GM12878 (cell line): ENCODE measurements around the gene ANK3. TPM values are rescaled to one million over a fixed set of nuclear protein-coding genes. Genes with fewer than 3 reads are reported as not detected.

Experiments used
- ATAC-seq: fragments of 200-7000 bp; cut with Tn5 transposase; 3 replicates; pipeline ENCODE4 v1.9.1; 2020; ENCODE audit warnings: mild to moderate bottlenecking, moderate library complexity
- BruUV-seq: library from RNA; stranded (reverse); fragments of 400-500 nt; replicated peaks from 2 replicates; lab custom pipeline; 2021; lab: Mats Ljungman, UMichigan
- CTCF ChIA-PET: fragments of 300-600 bp; sonication (Branson Sonifier 250); formaldehyde crosslinking; extraction: SDS; loops from one replicate; lab custom pipeline; 2021; ENCODE audit warnings: inconsistent platforms; lab: Yijun Ruan, JAX
- POLR2A ChIA-PET: fragments of 350-600 bp; formaldehyde crosslinking; extraction: SDS; loops from one replicate; lab custom pipeline; 2021; ENCODE audit warnings: inconsistent platforms; lab: Charles Lee
- RAD21 ChIA-PET: fragments of 300-600 bp; sonication (Branson Sonifier 250); formaldehyde crosslinking; loops from one replicate; lab custom pipeline; 2023; ENCODE audit warnings: antibody characterized with exemption; ENCODE audit not compliant: unreplicated experiment; lab: Charles Lee
- SMC1A ChIA-PET: fragments of 300-600 bp; sonication (Branson Sonifier 250); formaldehyde crosslinking; loops from one replicate; lab custom pipeline; 2023; ENCODE audit not compliant: unreplicated experiment, uncharacterized antibody; lab: Charles Lee
- DNase-seq: peaks from one replicate; pipeline ENCODE4 v3.0.0-alpha.2; 2011; ENCODE audit warnings: low read depth, low spot score
- FAIRE-seq: peaks from 3 replicates; lab custom pipeline; 2011; peaks lifted over from hg19 to GRCh38; lab: Jason Lieb, UNC
- H2AFZ ChIP-seq: 2 replicates; pipeline ENCODE4 v1.6.0; 2011; ENCODE audit warnings: low read depth, low read length, control low read depth; ENCODE audit not compliant: control insufficient read depth
- H3K27ac ChIP-seq: 2 replicates; pipeline ENCODE4 v1.5.1; 2011; ENCODE audit warnings: control low read depth; ENCODE audit not compliant: control insufficient read depth, insufficient read depth
- H3K27me3 ChIP-seq, 2 experiments: replicated peaks in 1 of 2; 2 replicates each; pipeline versions ENCODE4 v1.6.0 to v1.6.1; 2011; ENCODE audit warnings: low read length in 1 of 2; ENCODE audit not compliant: control insufficient read depth in 2 of 2, insufficient read depth in 2 of 2
- H3K36me3 ChIP-seq, 2 experiments: 2 replicates each; pipeline ENCODE4 v1.5.1; 2011; ENCODE audit warnings: low read length in 1 of 2; ENCODE audit not compliant: control insufficient read depth in 2 of 2, insufficient read depth in 2 of 2
- H3K4me1 ChIP-seq: 2 replicates; pipeline ENCODE4 v1.6.1; 2011; ENCODE audit warnings: mild to moderate bottlenecking, low read length, moderate library complexity, mixed read lengths; ENCODE audit not compliant: control insufficient read depth, insufficient read depth
- H3K4me2 ChIP-seq: 2 replicates; pipeline ENCODE4 v1.6.0; 2011; ENCODE audit warnings: control low read depth; ENCODE audit not compliant: control insufficient read depth, insufficient read depth
- H3K4me3 ChIP-seq: fragments of 200-600 bp; sonication (generic); 2 replicates; pipeline ENCODE4 v1.5.1; 2016
- H3K79me2 ChIP-seq: 2 replicates; pipeline ENCODE4 v1.6.0; 2011; ENCODE audit warnings: low read length; ENCODE audit not compliant: control insufficient read depth, insufficient read depth
- H3K9ac ChIP-seq: 2 replicates; pipeline ENCODE4 v1.8.0; 2011; ENCODE audit warnings: low read length, control low read depth, mixed read lengths; ENCODE audit not compliant: control insufficient read depth, insufficient read depth
- H3K9me3 ChIP-seq: replicated peaks from 3 replicates; pipeline ENCODE4 v1.5.1; 2011; ENCODE audit warnings: mild to moderate bottlenecking, low read length; ENCODE audit not compliant: control insufficient read depth, insufficient read depth
- H4K20me1 ChIP-seq: 2 replicates; pipeline ENCODE4 v1.6.0; 2011; ENCODE audit not compliant: control insufficient read depth, insufficient read depth
- BACH1 ChIP-seq: fragments of 450-650 bp; IDR thresholded peaks from 2 replicates; pipeline ENCODE4 v1.6.1; 2017; ENCODE audit warnings: mild to moderate bottlenecking, borderline replicate concordance
- CHD2 ChIP-seq: IDR thresholded peaks from 2 replicates; pipeline ENCODE4 v1.6.1; 2011; ENCODE audit warnings: low read depth, low read length, improper control_type of control experiment, borderline replicate concordance
- ETV6 ChIP-seq, 2 experiments: fragments of 450-650 bp in 1 of 2; IDR thresholded peaks in 1 of 2; conservative IDR thresholded peaks in 1 of 2; 2 replicates each; pipeline ENCODE4 v1.6.1; 2014; ENCODE audit warnings: antibody characterized with exemption in 1 of 2, borderline replicate concordance in 1 of 2, low read depth in 1 of 2, mild to moderate bottlenecking in 1 of 2, moderate library complexity in 1 of 2
- FOS ChIP-seq: IDR thresholded peaks from 3 replicates; pipeline ENCODE4 v1.6.1; 2011; ENCODE audit warnings: borderline replicate concordance; ENCODE audit not compliant: insufficient read length; ENCODE audit errors: extremely low read depth
- MAX ChIP-seq: IDR thresholded peaks from 2 replicates; pipeline ENCODE4 v1.6.1; 2012; ENCODE audit warnings: low read depth, low read length, improper control_type of control experiment
- MEF2A ChIP-seq: IDR thresholded peaks from 2 replicates; pipeline ENCODE4 v1.6.1; 2011; ENCODE audit warnings: low read depth, mild to moderate bottlenecking, low read length, moderate library complexity; ENCODE audit not compliant: insufficient read depth
- NR2C2 ChIP-seq: IDR thresholded peaks from 2 replicates; pipeline ENCODE4 v1.6.1; 2011; ENCODE audit warnings: borderline replicate concordance, low read depth; ENCODE audit not compliant: control insufficient read depth, insufficient read length
- PAX5 ChIP-seq: IDR thresholded peaks from 2 replicates; pipeline ENCODE4 v1.6.1; 2011; ENCODE audit warnings: low read depth, low read length, borderline replicate concordance
- PML ChIP-seq: IDR thresholded peaks from 2 replicates; pipeline ENCODE4 v1.6.1; 2012; ENCODE audit warnings: low read length, inconsistent platforms
- POLR2AphosphoS2 ChIP-seq: IDR thresholded peaks from 2 replicates; pipeline ENCODE4 v1.6.1; 2011; ENCODE audit warnings: low read depth, mild to moderate bottlenecking, low read length, improper control_type of control experiment, moderate library complexity
- RAD51 ChIP-seq: fragments of 450-650 bp; IDR thresholded peaks from 2 replicates; pipeline ENCODE4 v1.6.1; 2016; ENCODE audit warnings: moderate library complexity, mild to moderate bottlenecking, inconsistent platforms
- SP1 ChIP-seq: IDR thresholded peaks from one replicate; pipeline ENCODE4 v1.6.1; 2011; ENCODE audit warnings: low read depth, low read length
- TAF1 ChIP-seq: IDR thresholded peaks from 2 replicates; pipeline ENCODE4 v1.6.1; 2011; ENCODE audit warnings: mild to moderate bottlenecking, low read depth, low read length, borderline replicate concordance
- ZBTB40 ChIP-seq: fragments of 450-650 bp; IDR thresholded peaks from 2 replicates; pipeline ENCODE4 v1.6.1; 2016; ENCODE audit warnings: mild to moderate bottlenecking, moderate library complexity, borderline replicate concordance
- in situ Hi-C: fragments of 300-500 bp; cut with MboI; formaldehyde crosslinking; loops from 9 replicates; pipeline ENCODE4 v1.14.3; 2018; ENCODE audit warnings: mixed read lengths
- intact Hi-C: fragments of 100-400 bp; cut with micrococcal nuclease; formaldehyde crosslinking; loops from one replicate; pipeline ENCODE4 v1.14.2; 2022; ENCODE audit not compliant: unreplicated experiment
- polyA plus RNA-seq, 11 experiments: library from polyadenylated mRNA; depleted of rRNA in 4 of 11; unstranded in 6 of 11; stranded (reverse) in 5 of 11; fragments of >200 nt; fragmentation: Nextera tagmentation in 4 of 11; fragmentation: Illumina TruSeq in 1 of 11; extraction: Ambion mirVana in 4 of 11; extraction: Trizol in 1 of 11; gene quantifications; 1 replicate in 1 of 11; 2 replicates in 10 of 11; pipeline versions ENCODE4 v1.2.1 to v1.2.3, GENCODE V29; 2011 to 2016; ENCODE audit warnings: inconsistent platforms in 2 of 11, missing spikeins in 2 of 11, low read depth in 1 of 11
- total RNA-seq, 4 experiments: library from RNA; depleted of rRNA in 3 of 4; stranded (reverse); fragments of >200 nt in 3 of 4; fragmentation: Illumina TruSeq in 1 of 4; extraction: Trizol in 1 of 4; gene quantifications; 2 replicates each; pipeline versions ENCODE4 v1.2.1 to v1.2.3, GENCODE V29; 2013 to 2021
- TF ChIP-seq, protein P1 (sequence below): fragments of 450-650 bp; IDR thresholded peaks from 2 replicates; pipeline ENCODE4 v1.6.1; 2017; ENCODE audit warnings: low read depth, mild to moderate bottlenecking, moderate library complexity

The ANK3 gene
- total and polyA plus RNA-seq, 10 of the 15 experiments (the other 5 are each of a cell fraction or from before 2014, with no cell fraction given) = 0.06 to 0.82 (median 0.20) TPM; not detected in 2

- no peak overlapping the region for H2AFZ ChIP-seq
- H3K4me3 ChIP-seq = no peak overlapping the region
- H3K4me2 ChIP-seq = no peak overlapping the region
- TF ChIP-seq MEF2A = no peak
- no peak for TF ChIP-seq PML
- no peak for TF ChIP-seq ETV6 (conservative IDR thresholded peaks at IDR 0.05 in 1 of 2, IDR thresholded peaks at IDR 0.05 in 1 of 2; ENCODE audit: borderline replicate concordance in 1 of 2, low read depth in 1 of 2)
- TF ChIP-seq RAD51 = no peak
- TF ChIP-seq, protein P1, sequence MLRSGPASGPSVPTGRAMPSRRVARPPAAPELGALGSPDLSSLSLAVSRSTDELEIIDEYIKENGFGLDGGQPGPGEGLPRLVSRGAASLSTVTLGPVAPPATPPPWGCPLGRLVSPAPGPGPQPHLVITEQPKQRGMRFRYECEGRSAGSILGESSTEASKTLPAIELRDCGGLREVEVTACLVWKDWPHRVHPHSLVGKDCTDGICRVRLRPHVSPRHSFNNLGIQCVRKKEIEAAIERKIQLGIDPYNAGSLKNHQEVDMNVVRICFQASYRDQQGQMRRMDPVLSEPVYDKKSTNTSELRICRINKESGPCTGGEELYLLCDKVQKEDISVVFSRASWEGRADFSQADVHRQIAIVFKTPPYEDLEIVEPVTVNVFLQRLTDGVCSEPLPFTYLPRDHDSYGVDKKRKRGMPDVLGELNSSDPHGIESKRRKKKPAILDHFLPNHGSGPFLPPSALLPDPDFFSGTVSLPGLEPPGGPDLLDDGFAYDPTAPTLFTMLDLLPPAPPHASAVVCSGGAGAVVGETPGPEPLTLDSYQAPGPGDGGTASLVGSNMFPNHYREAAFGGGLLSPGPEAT = no peak
- no peak for TF ChIP-seq NR2C2
- no peak for TF ChIP-seq BACH1
- no peak for TF ChIP-seq TAF1
- TF ChIP-seq ZBTB40 = no peak
- no peak for TF ChIP-seq SP1
- TF ChIP-seq CHD2 = no peak
- TF ChIP-seq FOS = no peak
- no peak for TF ChIP-seq POLR2AphosphoS2
- no peak for TF ChIP-seq PAX5
- TF ChIP-seq MAX = no peak
- intact Hi-C loops = no loop called here
- H3K9me3 ChIP-seq = no peaks in the 10 kb centered on the region
- H3K4me1 ChIP-seq = no peaks in the 10 kb centered on the region
- no peak overlapping the region for H3K9ac ChIP-seq
- POLR2A ChIA-PET = no interaction called here
- RAD21 ChIA-PET = no interaction called here
- DNase-seq = no peak
- H3K27ac ChIP-seq = no peak overlapping the region
- SMC1A ChIA-PET = no interaction called here
- H3K36me3 ChIP-seq = no peaks in the 10 kb centered on the region
- ATAC-seq = no peak
- CTCF ChIA-PET = no interaction called here
- no TSS peak for BruUV-seq
- FAIRE-seq = no peak
- in situ Hi-C loops = no loop called here
- no peaks in the 10 kb centered on the region for H4K20me1 ChIP-seq
- H3K27me3 ChIP-seq = no peaks in the 10 kb centered on the region
- no peaks in the 10 kb centered on the region for H3K79me2 ChIP-seq
Measured at GRCh38 chr10:60253484-60253883, 136.2 kb downstream of the ANK3 start.
